ENCODE data around the gene PACSIN2.
"Not testable (repeated sequence)": the region's sequence is repeated elsewhere in the genome, so short reads cannot be mapped to it uniquely, and the experiment has no call there.

PACSIN2 gene

GRCh38 chr22:43014869-43015676 is at the start of gene PACSIN2:
TSS of gene PACSIN2 (minus strand) at chr22:43015149. CDS start at chr22:42912080, 103,069 bp downstream.
- DNase-seq = peak; percentile 99

- DNase-seq = peak; percentile 68
These were observed 45.2 kb upstream of the PACSIN2 start for GRCh38 chr22:43060183-43060582.

GRCh38 chr22:43057641-43058040 is 42.7 kb upstream of the PACSIN2 start:
- DNase-seq = no peak

- no peak for DNase-seq
These were observed 38.2 kb upstream of the PACSIN2 start for GRCh38 chr22:43053176-43053575.

GRCh38 chr22:43050995-43051394 is 36.0 kb upstream of the PACSIN2 start:
- no peak for DNase-seq

- DNase-seq = no peak
These were observed 32.7 kb upstream of the PACSIN2 start for GRCh38 chr22:43047605-43048004.

GRCh38 chr22:43044290-43044712 is 29.4 kb upstream of the PACSIN2 start:
- DNase-seq = no peak

- DNase-seq = peak; percentile 75
These were observed 27.3 kb upstream of the PACSIN2 start for GRCh38 chr22:43042101-43042780.

GRCh38 chr22:43039800-43040199 is 24.9 kb upstream of the PACSIN2 start:
- DNase-seq = no peak

GRCh38 chr22:43038325-43038724 is 23.4 kb upstream of the PACSIN2 start:
- DNase-seq = no peak

GRCh38 chr22:43036282-43036829 is 21.4 kb upstream of the PACSIN2 start:
- no peak for DNase-seq

GRCh38 chr22:43035250-43035649 is 20.3 kb upstream of the PACSIN2 start:
- no peak for DNase-seq

GRCh38 chr22:43031617-43032016 is 16.7 kb upstream of the PACSIN2 start:
- no peak for DNase-seq

GRCh38 chr22:43018615-43019014 is 3.7 kb upstream of the PACSIN2 start:
- no peak for DNase-seq

- DNase-seq = no peak
These were observed 2.8 kb upstream of the PACSIN2 start for GRCh38 chr22:43017525-43018460.

- not testable (repeated sequence) for DNase-seq
These were observed 1.2 kb upstream of the PACSIN2 start for GRCh38 chr22:43016150-43016549.

- no peak for DNase-seq
These were observed 711 bp upstream of the PACSIN2 start for GRCh38 chr22:43015677-43016042.

- peak; percentile 51 for DNase-seq
These were observed 557 bp downstream of the PACSIN2 start for GRCh38 chr22:43014316-43014868.

GRCh38 chr22:43013355-43014315 is 1.3 kb downstream of the PACSIN2 start:
- no peak for DNase-seq

GRCh38 chr22:43012390-43012789 is 2.6 kb downstream of the PACSIN2 start:
- no peak for DNase-seq

- DNase-seq = no peak
These were observed 3.9 kb downstream of the PACSIN2 start for GRCh38 chr22:43011079-43011478.

All from RPMI8226 (cell line).